Fibroblast of lung (primary cell): ENCODE data around the gene KIAA0319L.

Experiments used
- EZH2 ChIP-seq: IDR thresholded peaks from 2 replicates; pipeline ENCODE4 v1.5.1; 2012; ENCODE audit warnings: low read length, control low read depth, mild to moderate bottlenecking; ENCODE audit errors: missing control alignments
- TF ChIP-seq, protein P1 (sequence below), 2 donors: IDR thresholded peaks in 1 of 2; conservative IDR thresholded peaks in 1 of 2; 1 replicate in 1 of 2; 2 replicates in 1 of 2; pipeline ENCODE4 v1.5.1; 2011 to 2012; ENCODE audit warnings: low read length in 2 of 2, control low read depth in 1 of 2, inconsistent platforms in 1 of 2, low read depth in 1 of 2, mild to moderate bottlenecking in 1 of 2

DNA sequence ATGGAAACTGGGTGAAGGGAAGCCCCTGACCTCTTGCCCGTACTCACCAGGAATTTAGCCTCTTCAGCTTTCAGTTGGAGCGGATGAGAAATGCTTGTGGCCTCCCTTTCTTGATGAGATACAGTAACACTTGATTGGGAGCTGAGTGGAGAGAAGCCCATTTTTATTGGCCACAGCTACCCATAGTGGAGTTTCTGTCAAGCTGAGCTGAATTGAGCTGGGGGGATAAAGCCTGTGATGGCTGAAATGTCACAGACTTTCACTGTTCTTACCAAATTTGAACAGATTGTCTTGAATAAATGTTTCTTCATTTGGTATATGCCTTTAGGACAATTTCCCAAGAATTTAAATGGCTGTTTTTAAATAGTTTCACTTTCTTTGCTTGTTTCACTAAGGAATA, 162.8 kb downstream of the KIAA0319L start:
- TF ChIP-seq, protein P1, sequence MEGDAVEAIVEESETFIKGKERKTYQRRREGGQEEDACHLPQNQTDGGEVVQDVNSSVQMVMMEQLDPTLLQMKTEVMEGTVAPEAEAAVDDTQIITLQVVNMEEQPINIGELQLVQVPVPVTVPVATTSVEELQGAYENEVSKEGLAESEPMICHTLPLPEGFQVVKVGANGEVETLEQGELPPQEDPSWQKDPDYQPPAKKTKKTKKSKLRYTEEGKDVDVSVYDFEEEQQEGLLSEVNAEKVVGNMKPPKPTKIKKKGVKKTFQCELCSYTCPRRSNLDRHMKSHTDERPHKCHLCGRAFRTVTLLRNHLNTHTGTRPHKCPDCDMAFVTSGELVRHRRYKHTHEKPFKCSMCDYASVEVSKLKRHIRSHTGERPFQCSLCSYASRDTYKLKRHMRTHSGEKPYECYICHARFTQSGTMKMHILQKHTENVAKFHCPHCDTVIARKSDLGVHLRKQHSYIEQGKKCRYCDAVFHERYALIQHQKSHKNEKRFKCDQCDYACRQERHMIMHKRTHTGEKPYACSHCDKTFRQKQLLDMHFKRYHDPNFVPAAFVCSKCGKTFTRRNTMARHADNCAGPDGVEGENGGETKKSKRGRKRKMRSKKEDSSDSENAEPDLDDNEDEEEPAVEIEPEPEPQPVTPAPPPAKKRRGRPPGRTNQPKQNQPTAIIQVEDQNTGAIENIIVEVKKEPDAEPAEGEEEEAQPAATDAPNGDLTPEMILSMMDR (conservative IDR thresholded peaks at IDR 0.05 in 1 of 2, IDR thresholded peaks at IDR 0.05 in 1 of 2; ENCODE audit: low read depth in 1 of 2, low read length in 2 of 2), result no peak
- TF ChIP-seq EZH2, result no peak
